ENCODE results near the gene CAMKMT.

CAMKMT gene

GRCh38 chr2:44529448-44529847 lies 167.7 kb downstream of the CAMKMT start:
- Histone ChIP-seq H3K4me3 (ENCODE audit: low read length) (no peak overlapping the region), H3K27ac (ENCODE audit: low read length) (no peak overlapping the region), H4K20me1 (ENCODE audit: insufficient read depth, low read length) (no peaks in the 10 kb centered on the region), H3K9me2 (replicated peaks; ENCODE audit: insufficient read depth, low read length) (no peaks in the 10 kb centered on the region), H3K79me2 (ENCODE audit: low read length) (no peaks in the 10 kb centered on the region), H3K9me3 (replicated peaks; ENCODE audit: insufficient read depth, low read length) (no peaks in the 10 kb centered on the region), H3K4me2 (ENCODE audit: low read depth, low read length) (no peak overlapping the region), H3K27me3 (replicated peaks; ENCODE audit: insufficient read depth, low read length) (no peaks in the 10 kb centered on the region), H3F3A (ENCODE audit: insufficient read depth, low read length) (no peaks in the 10 kb centered on the region), H2AFZ (ENCODE audit: low read length) (no peak overlapping the region), H3K4me1 (ENCODE audit: low read length) (no peaks in the 10 kb centered on the region), H3K9ac (ENCODE audit: low read length) (no peak overlapping the region), H3K36me3 (replicated peaks; ENCODE audit: insufficient read depth, low read length) (no peaks in the 10 kb centered on the region)
- TF ChIP-seq, protein P1, sequence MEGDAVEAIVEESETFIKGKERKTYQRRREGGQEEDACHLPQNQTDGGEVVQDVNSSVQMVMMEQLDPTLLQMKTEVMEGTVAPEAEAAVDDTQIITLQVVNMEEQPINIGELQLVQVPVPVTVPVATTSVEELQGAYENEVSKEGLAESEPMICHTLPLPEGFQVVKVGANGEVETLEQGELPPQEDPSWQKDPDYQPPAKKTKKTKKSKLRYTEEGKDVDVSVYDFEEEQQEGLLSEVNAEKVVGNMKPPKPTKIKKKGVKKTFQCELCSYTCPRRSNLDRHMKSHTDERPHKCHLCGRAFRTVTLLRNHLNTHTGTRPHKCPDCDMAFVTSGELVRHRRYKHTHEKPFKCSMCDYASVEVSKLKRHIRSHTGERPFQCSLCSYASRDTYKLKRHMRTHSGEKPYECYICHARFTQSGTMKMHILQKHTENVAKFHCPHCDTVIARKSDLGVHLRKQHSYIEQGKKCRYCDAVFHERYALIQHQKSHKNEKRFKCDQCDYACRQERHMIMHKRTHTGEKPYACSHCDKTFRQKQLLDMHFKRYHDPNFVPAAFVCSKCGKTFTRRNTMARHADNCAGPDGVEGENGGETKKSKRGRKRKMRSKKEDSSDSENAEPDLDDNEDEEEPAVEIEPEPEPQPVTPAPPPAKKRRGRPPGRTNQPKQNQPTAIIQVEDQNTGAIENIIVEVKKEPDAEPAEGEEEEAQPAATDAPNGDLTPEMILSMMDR (IDR thresholded peaks at IDR 0.05; ENCODE audit: low read length), result no peak
- TF ChIP-seq EZH2phosphoT487 (IDR thresholded peaks at IDR 0.05; ENCODE audit: low read length), result no peak
- TF ChIP-seq EZH2 (optimal IDR thresholded peaks at IDR 0.05; ENCODE audit: low read depth, low read length), result no peak
- no peak for DNase-seq

- H3K9ac ChIP-seq (ENCODE audit: low read length), result no peak overlapping the region
- no peaks in the 10 kb centered on the region for H3F3A ChIP-seq (ENCODE audit: insufficient read depth, low read length)
- H3K27me3 ChIP-seq (replicated peaks; ENCODE audit: insufficient read depth, low read length), result no peaks in the 10 kb centered on the region
- no peaks in the 10 kb centered on the region for H3K36me3 ChIP-seq (replicated peaks; ENCODE audit: insufficient read depth, low read length)
- no peaks in the 10 kb centered on the region for H3K4me1 ChIP-seq (ENCODE audit: low read length)
- H3K4me2 ChIP-seq (ENCODE audit: low read depth, low read length), result no peak overlapping the region
- no peaks in the 10 kb centered on the region for H3K9me2 ChIP-seq (replicated peaks; ENCODE audit: insufficient read depth, low read length)
- H2AFZ ChIP-seq (ENCODE audit: low read length), result no peak overlapping the region
- no peaks in the 10 kb centered on the region for H3K79me2 ChIP-seq (ENCODE audit: low read length)
- no peaks in the 10 kb centered on the region for H3K9me3 ChIP-seq (replicated peaks; ENCODE audit: insufficient read depth, low read length)
- no peak overlapping the region for H3K4me3 ChIP-seq (ENCODE audit: low read length)
- DNase-seq, result no peak
- H4K20me1 ChIP-seq (ENCODE audit: insufficient read depth, low read length), result no peaks in the 10 kb centered on the region
- no peak overlapping the region for H3K27ac ChIP-seq (ENCODE audit: low read length)
- no peak for TF ChIP-seq EZH2phosphoT487 (IDR thresholded peaks at IDR 0.05; ENCODE audit: low read length)
- TF ChIP-seq EZH2 (optimal IDR thresholded peaks at IDR 0.05; ENCODE audit: low read depth, low read length), result no peak
- TF ChIP-seq, protein P1 (IDR thresholded peaks at IDR 0.05; ENCODE audit: low read length), result no peak
Measured at GRCh38 chr2:44531289-44531688, 169.5 kb downstream of the CAMKMT start.

GRCh38 chr2:44532031-44532430 lies 170.3 kb downstream of the CAMKMT start:
- Histone ChIP-seq H3K9me3 (replicated peaks; ENCODE audit: insufficient read depth, low read length) (no peaks in the 10 kb centered on the region), H3F3A (ENCODE audit: insufficient read depth, low read length) (no peaks in the 10 kb centered on the region), H3K36me3 (replicated peaks; ENCODE audit: insufficient read depth, low read length) (no peaks in the 10 kb centered on the region), H3K4me2 (ENCODE audit: low read depth, low read length) (no peak overlapping the region), H4K20me1 (ENCODE audit: insufficient read depth, low read length) (no peaks in the 10 kb centered on the region), H3K9ac (ENCODE audit: low read length) (no peak overlapping the region), H3K9me2 (replicated peaks; ENCODE audit: insufficient read depth, low read length) (no peaks in the 10 kb centered on the region), H3K4me3 (ENCODE audit: low read length) (no peak overlapping the region), H3K4me1 (ENCODE audit: low read length) (no peaks in the 10 kb centered on the region), H2AFZ (ENCODE audit: low read length) (no peak overlapping the region), H3K27me3 (replicated peaks; ENCODE audit: insufficient read depth, low read length) (no peaks in the 10 kb centered on the region), H3K79me2 (ENCODE audit: low read length) (no peaks in the 10 kb centered on the region), H3K27ac (ENCODE audit: low read length) (no peak overlapping the region)
- TF ChIP-seq EZH2phosphoT487 (IDR thresholded peaks at IDR 0.05; ENCODE audit: low read length), result no peak
- no peak for TF ChIP-seq EZH2 (optimal IDR thresholded peaks at IDR 0.05; ENCODE audit: low read depth, low read length)
- TF ChIP-seq, protein P1 (IDR thresholded peaks at IDR 0.05; ENCODE audit: low read length), result no peak
- no peak for DNase-seq
